SK-N-SH treated with all-trans-retinoic acid at 6 μM for 48 hours (cell line): ENCODE measurements around the gene NCK2.

Experiments used
- ATAC-seq: fragments of 200-7000 bp; cut with Tn5 transposase; 3 replicates; pipeline ENCODE4 v1.9.1; 2020; ENCODE audit warnings: mild to moderate bottlenecking, moderate library complexity
- ARNTL ChIP-seq: fragments of 450-650 bp; formaldehyde crosslinking; IDR thresholded peaks from 2 replicates; pipeline ENCODE4 v1.5.0; 2020; ENCODE audit warnings: low read depth, mild to moderate bottlenecking, moderate library complexity, borderline replicate concordance
- CSDC2 ChIP-seq: fragments of 250-450 bp; sonication (Bioruptor Pico); IDR thresholded peaks from 2 replicates; pipeline ENCODE4 v1.5.0; 2020; ENCODE audit warnings: mild to moderate bottlenecking, moderate library complexity
- ESRRG ChIP-seq: fragments of 250-450 bp; sonication (Bioruptor Pico); IDR thresholded peaks from 2 replicates; pipeline ENCODE4 v1.6.1; 2021; ENCODE audit warnings: mild to moderate bottlenecking
- GLIS3 ChIP-seq: fragments of 250-450 bp; sonication (Bioruptor Pico); IDR thresholded peaks from 2 replicates; pipeline ENCODE4 v1.5.0; 2020; ENCODE audit warnings: mild to moderate bottlenecking, moderate library complexity
- ISL1 ChIP-seq: fragments of 250-450 bp; sonication (Bioruptor Pico); IDR thresholded peaks from 2 replicates; pipeline ENCODE4 v2.1.2; 2022; ENCODE audit warnings: mild to moderate bottlenecking, moderate library complexity
- OSR1 ChIP-seq: fragments of 250-450 bp; sonication (Bioruptor Pico); IDR thresholded peaks from 2 replicates; pipeline ENCODE4 v1.8.0; 2022; ENCODE audit warnings: moderate library complexity, mild to moderate bottlenecking, inconsistent platforms
- PPARA ChIP-seq: fragments of 250-450 bp; sonication (Bioruptor Pico); IDR thresholded peaks from 2 replicates; pipeline ENCODE4 v1.5.0; 2020; ENCODE audit warnings: mild to moderate bottlenecking, borderline replicate concordance
- RARB ChIP-seq: fragments of 250-450 bp; sonication (Bioruptor Pico); IDR thresholded peaks from 2 replicates; pipeline ENCODE4 v1.8.0; 2021; ENCODE audit warnings: mild to moderate bottlenecking, moderate library complexity
- SNAI2 ChIP-seq: fragments of 250-450 bp; sonication (Bioruptor Pico); IDR thresholded peaks from 2 replicates; pipeline ENCODE4 v1.5.0; 2020; ENCODE audit warnings: mild to moderate bottlenecking, moderate library complexity
- TCF4 ChIP-seq: fragments of 250-450 bp; sonication (Bioruptor Pico); IDR thresholded peaks from 2 replicates; pipeline ENCODE4 v1.8.0; 2021; ENCODE audit warnings: mild to moderate bottlenecking, moderate library complexity, borderline replicate concordance
- TOX ChIP-seq: fragments of 250-450 bp; sonication (Bioruptor Pico); IDR thresholded peaks from 2 replicates; pipeline ENCODE4 v1.8.0; 2021; ENCODE audit warnings: mild to moderate bottlenecking, moderate library complexity, borderline replicate concordance
- ZFP3 ChIP-seq: fragments of 250-450 bp; sonication (Bioruptor Pico); IDR thresholded peaks from 2 replicates; pipeline ENCODE4 v1.5.0; 2020; ENCODE audit warnings: mild to moderate bottlenecking, moderate library complexity
- ZFP30 ChIP-seq: fragments of 450-650 bp; formaldehyde crosslinking; IDR thresholded peaks from 2 replicates; pipeline ENCODE4 v1.5.0; 2022; ENCODE audit warnings: mild to moderate bottlenecking, moderate library complexity
- ZNF565 ChIP-seq: fragments of 450-650 bp; formaldehyde crosslinking; conservative IDR thresholded peaks from 2 replicates; pipeline ENCODE4 v1.5.0; 2020; ENCODE audit warnings: low read depth, mild to moderate bottlenecking, moderate library complexity
- ZNF70 ChIP-seq: fragments of 450-650 bp; formaldehyde crosslinking; IDR thresholded peaks from 2 replicates; pipeline ENCODE4 v1.5.0; 2020; ENCODE audit warnings: mild to moderate bottlenecking, moderate library complexity
- TF ChIP-seq, protein P1 (sequence below): fragments of 250-450 bp; sonication (Bioruptor Pico); IDR thresholded peaks from 2 replicates; pipeline ENCODE4 v1.5.1; 2020; ENCODE audit warnings: low read depth, mild to moderate bottlenecking, moderate library complexity
- TF ChIP-seq, protein P2 (sequence below): fragments of 250-450 bp; sonication (Bioruptor Pico); IDR thresholded peaks from 2 replicates; pipeline ENCODE4 v1.8.0; 2020; ENCODE audit warnings: mild to moderate bottlenecking, moderate library complexity, borderline replicate concordance
- TF ChIP-seq, protein P3 (sequence below): fragments of 250-450 bp; sonication (Bioruptor Pico); IDR thresholded peaks from 2 replicates; pipeline ENCODE4 v1.5.1; 2021; ENCODE audit warnings: mild to moderate bottlenecking, moderate library complexity
- TF ChIP-seq, protein P4 (sequence below): fragments of 250-450 bp; sonication (Bioruptor Pico); IDR thresholded peaks from 2 replicates; pipeline ENCODE4 v1.8.0; 2021; ENCODE audit warnings: low read depth, mild to moderate bottlenecking, moderate library complexity, borderline replicate concordance
- TF ChIP-seq, protein P5 (sequence below): fragments of 250-450 bp; sonication (Bioruptor Pico); IDR thresholded peaks from 2 replicates; pipeline ENCODE4 v1.5.0; 2020; ENCODE audit warnings: mild to moderate bottlenecking, moderate library complexity

The NCK2 gene

GRCh38 chr2:105917688-105918087, 173.0 kb downstream of the NCK2 start:
- ATAC-seq: no peak
- TF ChIP-seq, protein P1, sequence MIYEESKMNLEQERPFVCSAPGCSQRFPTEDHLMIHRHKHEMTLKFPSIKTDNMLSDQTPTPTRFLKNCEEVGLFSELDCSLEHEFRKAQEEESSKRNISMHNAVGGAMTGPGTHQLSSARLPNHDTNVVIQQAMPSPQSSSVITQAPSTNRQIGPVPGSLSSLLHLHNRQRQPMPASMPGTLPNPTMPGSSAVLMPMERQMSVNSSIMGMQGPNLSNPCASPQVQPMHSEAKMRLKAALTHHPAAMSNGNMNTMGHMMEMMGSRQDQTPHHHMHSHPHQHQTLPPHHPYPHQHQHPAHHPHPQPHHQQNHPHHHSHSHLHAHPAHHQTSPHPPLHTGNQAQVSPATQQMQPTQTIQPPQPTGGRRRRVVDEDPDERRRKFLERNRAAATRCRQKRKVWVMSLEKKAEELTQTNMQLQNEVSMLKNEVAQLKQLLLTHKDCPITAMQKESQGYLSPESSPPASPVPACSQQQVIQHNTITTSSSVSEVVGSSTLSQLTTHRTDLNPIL (CRISPR knock-in tag): no peak
- no peak for TF ChIP-seq TCF4 (CRISPR knock-in tag)
- TF ChIP-seq OSR1 (CRISPR knock-in tag): no peak
- TF ChIP-seq ISL1 (CRISPR knock-in tag): no peak
- no peak for TF ChIP-seq RARB (CRISPR knock-in tag)
- no peak for TF ChIP-seq ZFP30 (CRISPR knock-in tag)
- no peak for TF ChIP-seq ZFP3
- TF ChIP-seq, protein P2, sequence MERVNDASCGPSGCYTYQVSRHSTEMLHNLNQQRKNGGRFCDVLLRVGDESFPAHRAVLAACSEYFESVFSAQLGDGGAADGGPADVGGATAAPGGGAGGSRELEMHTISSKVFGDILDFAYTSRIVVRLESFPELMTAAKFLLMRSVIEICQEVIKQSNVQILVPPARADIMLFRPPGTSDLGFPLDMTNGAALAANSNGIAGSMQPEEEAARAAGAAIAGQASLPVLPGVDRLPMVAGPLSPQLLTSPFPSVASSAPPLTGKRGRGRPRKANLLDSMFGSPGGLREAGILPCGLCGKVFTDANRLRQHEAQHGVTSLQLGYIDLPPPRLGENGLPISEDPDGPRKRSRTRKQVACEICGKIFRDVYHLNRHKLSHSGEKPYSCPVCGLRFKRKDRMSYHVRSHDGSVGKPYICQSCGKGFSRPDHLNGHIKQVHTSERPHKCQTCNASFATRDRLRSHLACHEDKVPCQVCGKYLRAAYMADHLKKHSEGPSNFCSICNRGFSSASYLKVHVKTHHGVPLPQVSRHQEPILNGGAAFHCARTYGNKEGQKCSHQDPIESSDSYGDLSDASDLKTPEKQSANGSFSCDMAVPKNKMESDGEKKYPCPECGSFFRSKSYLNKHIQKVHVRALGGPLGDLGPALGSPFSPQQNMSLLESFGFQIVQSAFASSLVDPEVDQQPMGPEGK: no peak
- no peak for TF ChIP-seq ARNTL (CRISPR knock-in tag)
- TF ChIP-seq, all 23 proteins: peak for 0

- ATAC-seq: no peak
- TF ChIP-seq TCF4 (CRISPR knock-in tag) (no peak), ZFP3 (no peak), ZNF70 (CRISPR knock-in tag) (no peak), PPARA (CRISPR knock-in tag) (no peak), SNAI2 (CRISPR knock-in tag) (no peak), TOX (CRISPR knock-in tag) (no peak), ZNF565 (no peak), RARB (CRISPR knock-in tag) (no peak), ISL1 (CRISPR knock-in tag) (no peak), OSR1 (CRISPR knock-in tag) (no peak), ARNTL (CRISPR knock-in tag) (no peak), ZFP30 (CRISPR knock-in tag) (no peak), ESRRG (CRISPR knock-in tag) (no peak), CSDC2 (CRISPR knock-in tag) (no peak), GLIS3 (CRISPR knock-in tag) (no peak)
- TF ChIP-seq, protein P3, sequence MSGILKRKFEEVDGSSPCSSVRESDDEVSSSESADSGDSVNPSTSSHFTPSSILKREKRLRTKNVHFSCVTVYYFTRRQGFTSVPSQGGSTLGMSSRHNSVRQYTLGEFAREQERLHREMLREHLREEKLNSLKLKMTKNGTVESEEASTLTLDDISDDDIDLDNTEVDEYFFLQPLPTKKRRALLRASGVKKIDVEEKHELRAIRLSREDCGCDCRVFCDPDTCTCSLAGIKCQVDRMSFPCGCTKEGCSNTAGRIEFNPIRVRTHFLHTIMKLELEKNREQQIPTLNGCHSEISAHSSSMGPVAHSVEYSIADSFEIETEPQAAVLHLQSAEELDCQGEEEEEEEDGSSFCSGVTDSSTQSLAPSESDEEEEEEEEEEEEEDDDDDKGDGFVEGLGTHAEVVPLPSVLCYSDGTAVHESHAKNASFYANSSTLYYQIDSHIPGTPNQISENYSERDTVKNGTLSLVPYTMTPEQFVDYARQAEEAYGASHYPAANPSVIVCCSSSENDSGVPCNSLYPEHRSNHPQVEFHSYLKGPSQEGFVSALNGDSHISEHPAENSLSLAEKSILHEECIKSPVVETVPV (CRISPR knock-in tag): no peak
- TF ChIP-seq, protein P4, sequence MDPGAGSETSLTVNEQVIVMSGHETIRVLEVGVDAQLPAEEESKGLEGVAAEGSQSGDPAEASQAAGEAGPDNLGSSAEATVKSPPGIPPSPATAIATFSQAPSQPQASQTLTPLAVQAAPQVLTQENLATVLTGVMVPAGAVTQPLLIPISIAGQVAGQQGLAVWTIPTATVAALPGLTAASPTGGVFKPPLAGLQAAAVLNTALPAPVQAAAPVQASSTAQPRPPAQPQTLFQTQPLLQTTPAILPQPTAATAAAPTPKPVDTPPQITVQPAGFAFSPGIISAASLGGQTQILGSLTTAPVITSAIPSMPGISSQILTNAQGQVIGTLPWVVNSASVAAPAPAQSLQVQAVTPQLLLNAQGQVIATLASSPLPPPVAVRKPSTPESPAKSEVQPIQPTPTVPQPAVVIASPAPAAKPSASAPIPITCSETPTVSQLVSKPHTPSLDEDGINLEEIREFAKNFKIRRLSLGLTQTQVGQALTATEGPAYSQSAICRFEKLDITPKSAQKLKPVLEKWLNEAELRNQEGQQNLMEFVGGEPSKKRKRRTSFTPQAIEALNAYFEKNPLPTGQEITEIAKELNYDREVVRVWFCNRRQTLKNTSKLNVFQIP (CRISPR knock-in tag): no peak
- TF ChIP-seq, protein P5, sequence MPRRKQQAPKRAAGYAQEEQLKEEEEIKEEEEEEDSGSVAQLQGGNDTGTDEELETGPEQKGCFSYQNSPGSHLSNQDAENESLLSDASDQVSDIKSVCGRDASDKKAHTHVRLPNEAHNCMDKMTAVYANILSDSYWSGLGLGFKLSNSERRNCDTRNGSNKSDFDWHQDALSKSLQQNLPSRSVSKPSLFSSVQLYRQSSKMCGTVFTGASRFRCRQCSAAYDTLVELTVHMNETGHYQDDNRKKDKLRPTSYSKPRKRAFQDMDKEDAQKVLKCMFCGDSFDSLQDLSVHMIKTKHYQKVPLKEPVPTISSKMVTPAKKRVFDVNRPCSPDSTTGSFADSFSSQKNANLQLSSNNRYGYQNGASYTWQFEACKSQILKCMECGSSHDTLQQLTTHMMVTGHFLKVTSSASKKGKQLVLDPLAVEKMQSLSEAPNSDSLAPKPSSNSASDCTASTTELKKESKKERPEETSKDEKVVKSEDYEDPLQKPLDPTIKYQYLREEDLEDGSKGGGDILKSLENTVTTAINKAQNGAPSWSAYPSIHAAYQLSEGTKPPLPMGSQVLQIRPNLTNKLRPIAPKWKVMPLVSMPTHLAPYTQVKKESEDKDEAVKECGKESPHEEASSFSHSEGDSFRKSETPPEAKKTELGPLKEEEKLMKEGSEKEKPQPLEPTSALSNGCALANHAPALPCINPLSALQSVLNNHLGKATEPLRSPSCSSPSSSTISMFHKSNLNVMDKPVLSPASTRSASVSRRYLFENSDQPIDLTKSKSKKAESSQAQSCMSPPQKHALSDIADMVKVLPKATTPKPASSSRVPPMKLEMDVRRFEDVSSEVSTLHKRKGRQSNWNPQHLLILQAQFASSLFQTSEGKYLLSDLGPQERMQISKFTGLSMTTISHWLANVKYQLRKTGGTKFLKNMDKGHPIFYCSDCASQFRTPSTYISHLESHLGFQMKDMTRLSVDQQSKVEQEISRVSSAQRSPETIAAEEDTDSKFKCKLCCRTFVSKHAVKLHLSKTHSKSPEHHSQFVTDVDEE (CRISPR knock-in tag): no peak
- TF ChIP-seq, protein P1 (CRISPR knock-in tag): no peak
- TF ChIP-seq, protein P2: no peak
These were observed 174.6 kb downstream of the NCK2 start for GRCh38 chr2:105919191-105919811.
